Activated effector memory CD4-positive, alpha-beta T cell treated with anti-CD3 and anti-CD28 coated beads, Interleukin-2, amount 50 U/mL, for 16 hours (primary cell): ENCODE data around the gene SNU13.
A peak's percentile ranks its signal among the peaks of the same experiment; 100 is the strongest.

Experiments used
- DNase-seq: peaks from one replicate; pipeline ENCODE4 v3.0.0-alpha.2; 2020

SNU13 gene

DNA sequence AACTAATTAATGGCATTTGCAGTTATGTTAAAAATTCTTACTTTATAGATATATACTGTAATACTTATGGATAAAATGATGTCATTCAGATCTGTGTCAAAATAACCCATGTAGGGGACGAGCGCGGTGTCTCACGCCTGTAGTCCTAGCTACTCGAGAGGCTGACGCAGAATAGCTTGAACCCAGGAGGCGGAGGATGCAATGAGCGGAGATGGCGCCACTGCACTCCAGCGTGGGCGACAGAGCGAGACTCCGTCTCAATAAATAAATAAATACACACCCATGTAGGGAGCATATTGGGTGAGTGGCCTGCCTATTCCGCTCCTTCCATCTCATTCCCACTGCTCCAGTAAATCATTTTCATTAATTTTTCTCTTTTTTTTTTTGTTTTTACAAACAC lies 7.1 kb downstream of the SNU13 start:
- peak; percentile 63 for DNase-seq

DNA sequence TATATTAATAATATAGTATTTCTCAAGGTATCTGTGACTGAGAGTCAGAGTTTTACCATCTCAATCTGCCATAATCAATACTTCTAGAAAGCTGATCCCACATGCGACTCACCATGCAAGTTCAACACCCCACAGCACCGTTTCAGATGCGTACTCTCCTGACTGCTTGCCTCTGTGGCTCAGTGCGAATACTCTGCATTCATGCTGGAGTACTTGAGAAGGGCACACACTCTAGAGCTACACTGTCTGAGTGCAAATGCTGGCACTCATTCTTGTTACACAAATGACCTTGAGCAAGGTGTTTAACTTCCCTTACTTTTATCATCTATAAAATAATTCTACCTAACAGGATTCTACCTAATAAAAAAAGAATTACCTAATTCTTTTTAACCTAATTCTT lies 12.5 kb downstream of the SNU13 start:
- DNase-seq: peak; percentile 39

DNA sequence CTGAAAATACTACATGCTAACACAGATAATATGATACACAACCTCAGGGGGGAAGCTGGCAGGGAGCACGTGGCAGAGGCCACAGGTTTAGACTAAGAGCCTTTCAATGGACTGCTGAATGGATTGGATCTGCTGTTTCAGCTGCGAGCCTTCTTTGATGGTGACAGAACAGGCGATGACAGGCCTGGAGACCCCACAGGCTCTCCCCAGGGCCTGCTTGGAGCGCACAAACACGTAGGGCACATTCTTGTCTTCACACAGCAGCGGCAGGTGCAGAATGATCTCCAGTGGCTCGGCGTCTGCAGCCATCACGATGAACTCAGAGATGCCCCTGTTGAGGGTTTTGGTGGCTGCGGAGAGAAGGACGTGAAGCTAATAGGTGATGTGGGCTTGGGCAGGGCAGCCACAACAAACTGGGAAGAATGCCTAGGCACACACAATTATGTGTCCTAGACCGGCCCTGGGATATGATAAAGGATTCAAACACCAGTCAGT lies 13.8 kb downstream of the SNU13 start:
- DNase-seq: peak; percentile 47

- DNase-seq: peak; percentile 54
These were observed 15.7 kb downstream of the SNU13 start for GRCh38 chr22:41672780-41673509.

DNA sequence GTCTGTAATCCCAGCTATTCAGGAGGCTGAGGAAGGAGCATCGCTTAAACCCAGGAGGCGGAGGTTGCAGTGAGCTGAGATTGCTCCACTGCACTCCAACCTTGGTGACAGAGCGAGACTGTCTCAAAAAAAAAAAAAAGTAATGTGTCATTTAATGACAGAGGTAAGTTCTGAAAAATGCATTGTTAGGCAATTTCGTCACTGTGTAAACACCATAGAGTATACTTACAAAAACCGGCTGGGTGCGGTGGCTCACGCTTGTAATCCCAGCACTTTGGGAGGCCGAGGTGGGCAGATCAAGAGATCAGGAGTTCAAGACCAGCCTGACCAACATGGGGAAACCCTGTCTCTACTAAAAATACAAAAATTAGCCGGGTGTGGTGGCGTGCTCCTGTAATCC lies 16.6 kb downstream of the SNU13 start:
- DNase-seq: peak; percentile 24

DNA sequence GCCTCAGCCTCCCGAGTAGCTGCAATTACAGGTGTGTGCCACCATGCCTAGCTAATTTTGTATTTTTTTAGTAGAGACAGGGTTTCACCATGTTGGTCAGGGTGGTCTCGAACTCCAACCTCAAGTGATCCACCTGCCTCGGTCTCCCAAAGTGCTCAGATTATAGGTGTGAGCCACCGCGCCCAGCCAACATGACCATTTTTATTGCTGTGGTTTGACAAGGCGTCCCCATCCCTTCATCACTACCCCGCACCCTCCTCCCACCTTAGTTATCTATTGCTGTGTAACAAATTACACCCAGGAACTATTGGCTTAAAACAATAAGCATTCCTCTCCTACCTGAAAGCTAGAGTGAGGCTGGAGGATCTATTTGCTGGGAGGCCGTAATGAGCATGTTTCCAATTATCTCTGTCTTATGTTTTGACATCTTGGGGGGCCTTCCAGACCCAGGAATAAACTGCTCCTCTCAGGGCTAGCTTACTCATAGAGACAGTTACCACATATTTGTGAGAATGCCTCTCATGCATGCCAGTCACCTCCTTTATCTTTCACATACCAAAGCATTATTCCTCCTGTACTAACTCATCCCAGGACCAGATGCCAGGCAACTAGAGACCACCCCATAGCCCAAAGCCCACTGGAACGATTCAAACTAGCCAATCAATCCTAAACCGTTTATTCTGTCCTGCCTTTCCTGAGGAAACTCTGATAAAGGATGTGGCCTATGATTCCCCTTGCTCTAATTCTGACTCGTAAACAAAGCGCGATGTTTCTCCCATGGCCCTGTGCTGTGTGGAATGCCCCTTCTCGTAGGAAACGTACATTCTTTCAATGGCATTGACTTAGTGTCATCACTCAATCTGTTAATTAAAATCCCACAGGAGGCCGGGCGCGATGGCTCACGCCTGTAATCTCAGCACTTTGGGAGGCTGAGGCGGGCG lies 19.4 kb downstream of the SNU13 start:
- DNase-seq: peak; percentile 39

- DNase-seq: peak; percentile 34
These were observed 23.7 kb downstream of the SNU13 start for GRCh38 chr22:41664951-41665350.

GRCh38 chr22:41664490-41664889 lies 24.2 kb downstream of the SNU13 start:
- DNase-seq: no peak

DNA sequence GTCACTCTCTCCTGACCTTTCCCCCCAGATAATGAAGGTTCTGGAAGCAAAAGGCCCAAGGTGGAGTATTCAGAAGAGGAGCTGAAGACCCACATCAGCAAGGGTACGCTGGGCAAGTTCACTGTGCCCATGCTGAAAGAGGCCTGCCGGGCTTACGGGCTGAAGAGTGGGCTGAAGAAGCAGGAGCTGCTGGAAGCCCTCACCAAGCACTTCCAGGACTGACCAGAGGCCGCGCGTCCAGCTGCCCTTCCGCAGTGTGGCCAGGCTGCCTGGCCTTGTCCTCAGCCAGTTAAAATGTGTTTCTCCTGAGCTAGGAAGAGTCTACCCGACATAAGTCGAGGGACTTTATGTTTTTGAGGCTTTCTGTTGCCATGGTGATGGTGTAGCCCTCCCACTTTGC lies 25.1 kb downstream of the SNU13 start:
- peak; percentile 51 for DNase-seq

GRCh38 chr22:41661713-41662112 lies 27.0 kb downstream of the SNU13 start:
- DNase-seq: no peak

GRCh38 chr22:41661088-41661487 lies 27.6 kb downstream of the SNU13 start:
- peak; percentile 5 for DNase-seq

- DNase-seq: peak; percentile 25
These were observed 28.3 kb downstream of the SNU13 start for GRCh38 chr22:41660416-41660815.

- DNase-seq: peak; percentile 17
These were observed 28.7 kb downstream of the SNU13 start for GRCh38 chr22:41659941-41660340.

DNA sequence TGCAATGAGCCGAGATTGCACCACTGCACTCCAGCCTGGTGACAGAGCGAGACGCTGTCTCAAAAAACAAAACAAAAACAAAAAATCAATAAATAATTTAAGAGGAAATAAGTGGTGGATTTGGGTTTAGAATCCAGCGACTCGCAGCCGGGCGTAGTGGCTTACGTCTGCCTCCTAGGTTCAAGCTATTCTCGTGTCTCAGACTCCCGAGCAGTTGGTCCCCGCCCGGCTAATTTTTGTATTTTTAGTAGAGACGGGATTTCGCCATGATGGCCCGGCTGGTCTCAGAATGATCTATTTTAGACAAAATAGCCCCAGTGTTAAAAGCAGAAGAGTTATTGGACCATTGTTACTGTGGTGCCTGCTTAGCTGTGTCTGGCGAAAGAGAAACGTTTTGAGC lies 29.8 kb downstream of the SNU13 start:
- peak; percentile 53 for DNase-seq

GRCh38 chr22:41657709-41658108 lies 31.0 kb downstream of the SNU13 start:
- peak; percentile 34 for DNase-seq

- DNase-seq: peak; percentile 19
These were observed 32.1 kb downstream of the SNU13 start for GRCh38 chr22:41656556-41656955.

GRCh38 chr22:41654322-41654721 lies 34.3 kb downstream of the SNU13 start:
- no peak for DNase-seq

GRCh38 chr22:41650821-41651220 lies 37.8 kb downstream of the SNU13 start:
- DNase-seq: peak; percentile 34

- peak; percentile 25 for DNase-seq
These were observed 38.4 kb downstream of the SNU13 start for GRCh38 chr22:41650229-41650628.

DNA sequence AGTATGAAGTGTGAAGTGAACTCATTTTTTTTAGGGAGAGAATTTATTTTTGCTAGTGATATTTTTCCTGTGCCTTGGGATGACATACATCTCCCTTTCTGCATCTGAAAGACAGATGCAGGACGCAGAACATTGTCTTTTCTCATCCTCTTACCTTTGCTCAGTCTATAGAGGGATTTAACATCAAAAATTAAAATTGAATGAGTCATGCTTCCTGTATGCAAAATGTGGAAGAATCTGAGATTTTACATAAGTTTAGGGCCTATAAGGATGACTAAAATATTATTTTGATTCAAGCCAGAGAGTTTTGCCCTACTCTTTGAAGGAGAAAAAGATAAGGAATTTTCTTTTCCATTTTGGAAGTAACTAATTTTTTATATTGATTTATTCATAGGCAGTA lies 40.2 kb downstream of the SNU13 start:
- DNase-seq: no peak

GRCh38 chr22:41647771-41648170 lies 40.9 kb downstream of the SNU13 start:
- DNase-seq: no peak

DNA sequence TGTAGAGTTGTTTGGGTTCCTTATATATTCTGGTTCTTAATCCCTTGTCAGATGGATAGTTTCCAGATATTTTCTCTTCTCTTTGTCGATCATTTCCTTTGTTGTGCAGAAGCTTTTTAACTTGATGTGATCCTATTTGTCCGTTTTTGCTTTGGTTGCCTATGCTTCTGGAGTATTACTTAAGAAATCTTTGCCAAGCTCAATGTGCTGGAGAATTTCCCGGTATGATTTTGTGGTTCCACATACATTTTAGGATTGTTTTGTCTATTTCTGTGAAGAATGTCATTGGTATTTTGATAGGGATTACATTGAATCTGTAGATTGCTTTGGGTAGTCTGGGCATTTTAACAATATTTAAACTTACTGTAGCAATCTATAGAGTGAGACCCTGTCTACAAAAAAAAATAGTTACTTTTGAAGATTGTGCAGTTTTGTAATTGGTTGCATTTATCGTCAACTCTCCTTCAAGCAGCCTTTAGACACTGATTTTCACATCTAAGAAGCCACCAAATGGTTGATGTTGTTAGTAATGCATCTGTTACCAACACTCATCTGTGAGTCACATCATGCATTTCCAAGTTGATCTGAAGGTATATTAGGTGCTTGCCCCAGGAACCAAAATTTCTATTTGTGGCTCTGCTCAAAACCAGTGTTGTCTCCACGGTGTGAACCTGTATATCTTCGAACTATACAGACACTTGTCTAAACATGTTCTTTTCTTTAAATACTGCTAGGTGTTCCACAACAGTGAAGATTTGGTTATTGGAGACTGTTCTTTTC lies 46.1 kb downstream of the SNU13 start:
- DNase-seq: no peak

GRCh38 chr22:41641854-41642253 lies 46.8 kb downstream of the SNU13 start:
- DNase-seq: no peak
